ENCODE measurements around the gene PRDM11.

The PRDM11 gene

DNA sequence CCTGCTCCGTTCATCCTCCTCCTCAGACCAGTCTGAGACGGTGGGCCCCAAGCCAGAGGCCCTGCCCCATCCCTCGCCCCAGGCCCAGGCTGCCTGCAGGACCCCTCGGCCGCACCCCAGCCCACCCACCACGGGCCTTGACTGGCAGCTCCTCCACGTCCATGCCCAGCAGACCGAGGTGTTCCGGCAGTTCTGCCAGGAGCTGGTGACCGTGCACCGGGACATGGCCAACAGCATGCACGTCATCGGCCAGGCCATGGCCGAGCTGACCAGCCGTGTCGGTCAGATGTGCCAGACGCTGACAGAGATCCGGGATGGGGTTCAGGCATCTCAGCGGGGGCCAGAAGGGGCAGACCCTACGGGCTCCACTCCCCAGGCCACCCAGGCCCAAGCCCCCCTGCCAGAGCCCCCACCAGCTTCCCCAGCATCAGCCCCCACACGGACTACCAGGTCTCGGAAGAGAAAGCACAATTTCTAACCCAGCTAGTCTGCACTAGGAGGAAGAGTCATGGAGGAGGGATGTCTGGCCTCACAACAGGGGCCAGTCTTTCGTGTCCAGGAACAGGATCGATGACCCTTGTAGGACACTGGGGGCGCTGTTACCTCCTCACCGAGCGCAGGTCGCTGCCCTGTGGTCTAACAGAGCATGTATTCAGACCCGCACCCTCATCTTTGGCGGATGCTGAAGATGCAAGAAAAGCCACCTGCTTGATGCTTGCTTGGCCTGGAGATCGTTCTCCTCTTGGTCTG is 66.3 kb downstream of the PRDM11 start:
- DNase-seq, result no peak

DNA sequence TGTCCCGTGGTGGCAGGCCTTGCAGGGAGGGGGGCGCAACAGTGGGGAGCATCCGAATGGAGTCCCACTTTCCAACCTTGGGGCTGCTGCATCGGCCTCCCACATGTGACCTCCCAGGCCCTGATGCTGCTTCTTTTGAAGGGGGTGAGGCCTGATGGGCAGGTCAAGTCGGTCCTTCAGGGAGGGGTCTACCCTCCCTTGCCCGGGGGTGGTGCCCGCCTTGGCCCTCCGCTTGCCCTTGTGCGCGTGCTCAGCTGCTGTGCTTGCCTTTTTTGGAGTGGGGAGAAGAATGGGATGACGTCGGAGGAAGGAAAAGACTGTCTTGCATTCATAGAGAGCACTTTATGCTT is 66.9 kb downstream of the PRDM11 start:
- DNase-seq, result no peak

DNA sequence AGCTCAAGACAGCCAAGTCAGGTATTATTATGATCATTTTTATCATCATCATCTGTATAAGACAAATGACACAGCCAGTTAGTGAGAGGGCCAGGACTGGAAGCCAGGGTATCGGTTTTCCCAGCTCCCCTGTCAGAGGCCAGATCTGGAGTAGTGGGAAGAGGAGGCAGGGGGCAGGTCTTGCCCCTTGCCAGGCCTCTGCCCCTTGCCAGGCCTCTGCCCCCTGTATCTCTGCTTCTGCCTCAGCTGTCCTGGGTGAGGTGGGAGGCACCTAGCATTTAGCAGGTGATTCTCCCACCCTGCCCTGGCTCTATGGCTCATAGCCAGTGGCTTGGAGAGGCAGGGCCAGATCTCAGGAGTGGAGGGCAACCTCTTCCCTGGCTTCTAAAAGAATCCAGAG is 67.3 kb downstream of the PRDM11 start:
- DNase-seq, result no peak

DNA sequence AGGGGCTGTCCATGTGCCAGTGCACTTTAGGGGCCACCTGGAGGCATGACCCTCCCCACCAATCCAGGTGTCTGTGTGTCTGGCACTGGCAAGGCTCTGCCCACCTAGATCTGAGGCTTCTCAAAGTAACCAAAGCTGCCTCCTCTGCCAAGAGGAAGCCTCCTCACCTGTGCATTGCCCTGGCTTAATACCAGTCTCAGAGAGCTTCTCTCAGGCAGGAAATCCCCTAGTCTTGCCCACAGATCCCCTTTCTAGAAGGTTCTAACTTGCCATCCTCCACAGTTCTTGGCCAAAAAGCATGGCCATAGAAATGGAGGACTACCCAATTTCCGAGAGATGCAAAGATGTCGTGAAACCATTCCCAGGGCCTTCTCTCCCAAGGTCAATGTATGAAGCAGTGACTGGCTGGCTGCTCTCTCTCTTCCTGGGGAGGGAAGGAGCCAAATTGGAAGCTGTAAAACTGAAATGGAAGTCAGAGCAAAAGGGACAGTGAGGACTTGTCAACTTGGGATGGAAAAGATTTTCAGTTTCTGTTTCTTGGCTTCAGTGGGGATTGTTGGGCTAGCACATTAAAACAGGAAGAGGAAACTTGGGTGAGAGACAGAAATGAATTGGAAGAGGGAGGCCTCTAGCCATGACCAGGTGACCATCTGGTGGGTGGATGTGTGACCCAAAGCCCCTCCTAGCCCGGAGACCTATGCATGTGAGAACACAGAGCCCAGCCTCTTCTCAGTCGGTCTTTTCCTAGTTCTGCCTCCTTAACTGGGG is 68.8 kb downstream of the PRDM11 start:
- no peak for DNase-seq

DNA sequence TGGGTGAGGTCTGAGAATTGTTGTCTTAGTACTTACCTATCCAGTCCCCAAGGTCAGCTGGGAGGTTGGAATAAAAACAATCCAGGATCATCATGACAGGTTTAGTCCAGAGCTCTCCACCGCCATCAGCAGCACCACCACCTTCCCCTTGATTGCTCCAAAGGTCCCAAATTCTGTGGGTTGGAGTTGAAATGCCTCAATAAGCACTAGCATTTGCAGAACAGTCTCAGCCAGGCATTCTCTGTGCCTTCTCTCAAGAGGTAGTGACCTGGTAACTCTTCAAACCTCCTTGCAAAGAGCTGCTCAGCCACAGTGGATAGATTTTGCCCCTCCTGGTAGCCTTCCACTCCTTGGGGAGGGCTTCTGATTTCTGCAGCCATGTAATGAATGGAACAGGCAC is 69.6 kb downstream of the PRDM11 start:
- DNase-seq, result no peak

DNA sequence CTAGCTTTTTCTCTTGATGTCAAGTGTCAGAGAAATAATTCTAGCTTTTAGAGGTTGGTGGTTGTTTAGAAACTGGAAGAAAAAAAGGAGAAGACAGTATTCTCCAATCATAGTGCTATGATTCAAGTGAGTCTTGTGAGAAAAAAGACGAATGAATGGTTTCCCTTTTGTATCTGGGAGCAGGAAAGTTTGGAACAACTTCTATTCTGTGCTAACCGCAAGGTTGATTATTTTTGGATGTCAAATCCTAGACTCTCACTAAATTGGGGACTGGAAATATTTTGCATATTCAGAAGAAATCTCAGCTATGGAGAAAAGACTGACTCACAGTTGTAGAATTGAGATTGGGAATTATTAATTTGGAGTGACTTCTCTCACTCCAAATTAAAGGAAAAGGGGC is 70.5 kb downstream of the PRDM11 start:
- no peak for DNase-seq

DNA sequence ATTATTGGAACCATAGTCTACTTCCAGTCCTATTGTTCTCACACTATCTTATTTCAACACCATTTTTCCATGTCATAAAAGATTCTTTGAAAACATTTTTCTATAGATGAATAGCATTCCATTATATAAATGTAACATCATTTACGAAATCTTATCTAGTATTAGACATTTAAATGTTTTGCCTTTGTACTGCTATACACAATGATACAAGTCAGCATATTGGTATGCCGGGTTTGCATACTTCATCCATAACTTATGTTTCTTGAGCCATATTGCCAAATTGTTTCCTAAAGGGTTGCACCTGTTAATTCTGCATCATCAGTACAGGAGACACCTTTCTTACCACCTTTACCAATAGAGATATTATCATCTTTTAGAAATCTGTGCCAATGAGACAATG is 71.6 kb downstream of the PRDM11 start:
- DNase-seq, result no peak

DNA sequence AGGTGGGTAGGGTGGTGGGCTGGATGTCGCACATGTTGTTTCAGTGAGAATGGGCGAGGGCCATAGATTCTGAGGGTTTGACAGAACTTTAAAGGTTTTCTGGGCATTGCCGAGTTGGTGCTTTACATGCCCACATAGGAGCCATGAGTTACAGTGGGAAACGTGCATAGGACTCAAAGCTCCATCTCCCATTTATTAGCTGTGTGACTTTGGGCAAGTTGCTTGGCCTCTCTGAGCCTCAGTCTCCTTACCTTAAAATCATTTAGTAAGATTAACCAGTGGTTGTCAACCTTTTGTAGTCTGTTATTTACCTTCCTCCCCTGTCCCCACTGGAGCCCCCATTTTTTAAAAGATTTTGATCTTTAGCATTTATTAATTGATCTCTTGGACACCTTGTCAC is 72.3 kb downstream of the PRDM11 start:
- DNase-seq, result no peak

DNA sequence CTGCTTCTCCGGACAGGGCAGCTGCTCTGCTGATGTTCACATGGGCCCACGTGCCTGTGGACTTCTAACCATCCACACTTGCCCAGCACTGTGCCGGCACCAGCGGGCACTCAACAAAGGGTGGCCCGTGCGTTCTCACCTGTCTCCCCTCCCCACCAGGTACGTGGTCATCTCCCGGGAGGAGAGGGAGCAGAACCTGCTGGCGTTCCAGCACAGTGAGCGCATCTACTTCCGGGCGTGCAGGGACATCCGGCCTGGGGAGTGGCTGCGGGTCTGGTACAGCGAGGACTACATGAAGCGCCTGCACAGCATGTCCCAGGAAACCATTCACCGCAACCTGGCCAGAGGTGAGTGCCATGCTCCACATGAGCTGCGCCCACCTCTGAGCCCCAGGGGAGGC is 73.0 kb downstream of the PRDM11 start:
- DNase-seq, result no peak

DNA sequence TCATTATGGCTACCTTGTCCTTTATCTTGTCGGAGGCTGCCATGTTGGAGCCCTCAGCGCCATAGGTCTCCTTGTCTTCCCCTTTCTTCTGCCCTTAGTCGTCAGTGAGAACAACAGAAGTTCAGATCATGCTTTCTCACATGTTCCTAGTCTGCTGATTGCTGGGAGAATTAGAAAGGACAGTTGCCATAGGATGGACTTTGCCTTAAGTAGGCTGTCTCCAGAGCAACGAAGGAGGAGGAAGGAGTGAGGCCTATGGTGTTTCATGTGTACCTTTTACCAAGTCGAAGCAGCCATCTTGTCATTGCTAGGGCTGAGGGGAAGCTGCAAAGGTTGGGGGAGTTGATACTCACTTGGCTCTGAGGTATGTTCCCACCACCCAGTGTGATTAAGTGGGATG is 77.1 kb downstream of the PRDM11 start:
- DNase-seq, result no peak

DNA sequence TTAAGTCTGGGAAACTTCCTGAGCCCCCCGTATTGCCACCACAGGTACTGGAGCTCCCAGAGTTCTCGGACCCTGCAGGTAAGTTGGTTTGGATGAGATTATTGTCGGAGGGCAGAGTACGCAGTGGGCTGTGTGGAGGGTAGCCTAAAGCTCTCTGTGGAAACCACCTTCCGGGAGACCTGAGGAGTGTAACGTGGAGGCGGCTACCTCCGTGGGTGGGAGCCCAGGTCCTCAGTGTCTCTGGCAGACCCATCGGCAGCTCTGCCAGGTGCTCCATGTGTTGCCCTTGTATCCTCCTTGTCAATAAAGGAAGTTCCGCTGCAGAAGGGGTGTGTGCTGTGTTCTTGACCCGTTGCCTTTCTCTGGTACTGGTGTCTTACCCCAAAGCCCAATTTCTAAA is 78.3 kb downstream of the PRDM11 start:
- no peak for DNase-seq

DNA sequence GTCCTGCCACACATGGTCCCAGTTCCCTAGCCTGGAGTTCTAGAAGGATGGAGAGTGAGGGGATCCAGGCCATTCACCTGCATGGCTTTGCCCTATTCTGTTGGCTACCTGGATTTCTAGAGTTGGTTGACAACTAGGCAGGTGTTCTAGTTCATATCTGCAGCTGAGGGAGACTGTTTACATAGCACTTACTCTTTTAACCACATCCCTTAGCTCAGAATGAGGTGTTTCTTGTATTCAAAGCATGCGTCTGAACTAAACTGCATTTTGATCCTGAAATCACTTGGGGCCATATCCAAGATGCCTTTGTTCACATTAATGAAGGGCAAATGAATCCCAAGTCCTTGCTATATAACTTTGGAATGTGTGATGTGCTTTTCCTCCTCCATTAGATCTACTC is 78.8 kb downstream of the PRDM11 start:
- DNase-seq, result no peak

DNA sequence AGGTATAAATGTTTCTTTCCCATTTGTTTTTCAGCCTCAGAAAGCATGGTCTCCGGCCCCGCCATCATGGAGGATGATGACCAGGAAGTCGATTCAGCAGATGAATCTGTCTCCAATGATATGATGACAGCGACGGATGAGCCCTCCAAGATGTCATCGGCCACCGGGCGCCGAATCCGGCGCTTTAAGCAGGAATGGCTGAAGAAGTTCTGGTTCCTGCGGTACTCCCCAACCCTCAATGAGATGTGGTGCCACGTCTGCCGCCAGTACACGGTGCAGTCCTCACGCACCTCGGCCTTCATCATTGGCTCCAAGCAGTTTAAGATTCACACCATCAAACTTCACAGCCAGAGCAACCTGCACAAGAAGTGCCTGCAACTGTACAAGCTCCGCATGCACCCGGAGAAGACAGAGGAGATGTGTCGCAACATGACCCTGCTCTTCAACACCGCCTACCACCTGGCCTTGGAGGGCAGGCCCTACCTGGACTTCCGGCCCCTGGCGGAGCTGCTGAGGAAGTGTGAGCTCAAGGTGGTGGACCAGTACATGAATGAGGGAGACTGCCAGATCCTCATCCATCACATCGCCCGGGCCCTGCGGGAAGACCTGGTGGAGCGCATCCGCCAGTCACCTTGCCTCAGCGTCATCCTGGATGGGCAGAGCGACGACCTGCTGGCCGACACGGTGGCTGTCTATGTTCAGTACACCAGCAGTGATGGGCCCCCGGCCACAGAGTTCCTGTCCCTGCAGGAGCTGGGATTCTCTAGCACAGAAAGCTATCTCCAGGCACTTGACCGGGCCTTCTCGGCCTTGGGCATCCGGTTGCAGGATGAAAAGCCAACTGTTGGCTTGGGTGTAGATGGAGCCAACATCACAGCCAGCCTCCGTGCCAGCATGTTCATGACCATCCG is 79.8 kb downstream of the PRDM11 start:
- no peak for DNase-seq

DNA sequence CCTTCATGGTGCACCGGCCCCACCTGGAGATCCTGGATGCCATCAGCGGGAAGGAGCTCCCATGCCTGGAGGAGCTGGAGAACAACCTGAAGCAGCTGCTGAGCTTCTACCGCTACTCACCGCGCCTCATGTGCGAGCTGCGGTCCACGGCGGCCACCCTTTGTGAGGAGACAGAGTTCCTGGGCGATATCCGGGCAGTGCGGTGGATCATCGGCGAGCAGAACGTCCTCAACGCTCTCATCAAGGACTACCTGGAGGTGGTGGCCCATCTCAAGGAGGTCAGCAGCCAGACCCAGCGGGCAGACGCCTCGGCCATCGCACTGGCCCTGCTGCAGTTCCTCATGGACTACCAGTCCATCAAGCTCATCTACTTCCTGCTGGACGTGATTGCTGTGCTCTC is 80.5 kb downstream of the PRDM11 start:
- no peak for DNase-seq

DNA sequence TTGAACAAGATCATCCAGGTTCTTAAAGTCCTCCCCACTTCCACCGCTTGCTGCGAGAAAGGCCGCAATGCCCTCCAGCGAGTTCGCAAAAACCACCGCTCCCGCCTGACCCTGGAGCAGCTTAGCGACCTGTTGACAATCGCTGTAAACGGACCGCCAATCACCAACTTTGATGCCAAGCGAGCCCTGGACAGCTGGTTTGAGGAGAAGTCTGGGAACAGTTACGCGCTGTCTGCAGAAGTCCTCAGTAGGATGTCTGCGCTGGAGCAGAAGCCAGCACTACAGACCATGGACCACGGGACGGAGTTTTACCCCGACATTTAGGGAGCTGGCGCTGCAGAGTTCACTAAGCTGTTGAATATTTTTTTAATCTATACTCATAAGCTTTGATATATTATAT is 81.4 kb downstream of the PRDM11 start:
- no peak for DNase-seq

DNA sequence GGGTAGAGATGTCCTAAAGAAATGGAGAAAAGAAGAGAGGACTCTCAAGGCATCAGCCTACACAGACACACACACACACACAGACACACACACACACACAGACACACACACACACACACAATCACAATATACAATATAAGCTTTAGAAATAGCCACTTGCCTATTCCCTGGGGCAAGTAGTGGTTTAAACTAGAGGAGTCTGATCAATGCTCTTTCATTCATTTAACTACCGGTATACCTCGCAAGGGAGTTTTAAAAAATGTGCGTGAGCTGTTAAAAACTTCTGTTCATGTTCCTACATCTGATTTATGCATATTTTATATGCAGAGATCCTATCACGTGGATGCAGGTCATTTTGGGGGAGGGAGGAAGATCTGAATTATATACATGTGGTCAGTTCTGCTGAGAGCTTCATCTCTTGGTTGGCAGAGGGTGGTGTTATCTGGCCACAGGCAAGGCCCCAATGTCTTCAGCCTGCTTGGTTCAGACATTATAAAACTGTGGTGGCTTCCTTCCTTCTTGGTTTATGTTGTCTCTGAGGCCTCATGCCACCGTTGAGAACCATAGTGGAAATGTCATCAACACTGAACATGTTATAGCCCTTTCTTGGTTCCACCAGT is 83.1 kb downstream of the PRDM11 start:
- no peak for DNase-seq

DNA sequence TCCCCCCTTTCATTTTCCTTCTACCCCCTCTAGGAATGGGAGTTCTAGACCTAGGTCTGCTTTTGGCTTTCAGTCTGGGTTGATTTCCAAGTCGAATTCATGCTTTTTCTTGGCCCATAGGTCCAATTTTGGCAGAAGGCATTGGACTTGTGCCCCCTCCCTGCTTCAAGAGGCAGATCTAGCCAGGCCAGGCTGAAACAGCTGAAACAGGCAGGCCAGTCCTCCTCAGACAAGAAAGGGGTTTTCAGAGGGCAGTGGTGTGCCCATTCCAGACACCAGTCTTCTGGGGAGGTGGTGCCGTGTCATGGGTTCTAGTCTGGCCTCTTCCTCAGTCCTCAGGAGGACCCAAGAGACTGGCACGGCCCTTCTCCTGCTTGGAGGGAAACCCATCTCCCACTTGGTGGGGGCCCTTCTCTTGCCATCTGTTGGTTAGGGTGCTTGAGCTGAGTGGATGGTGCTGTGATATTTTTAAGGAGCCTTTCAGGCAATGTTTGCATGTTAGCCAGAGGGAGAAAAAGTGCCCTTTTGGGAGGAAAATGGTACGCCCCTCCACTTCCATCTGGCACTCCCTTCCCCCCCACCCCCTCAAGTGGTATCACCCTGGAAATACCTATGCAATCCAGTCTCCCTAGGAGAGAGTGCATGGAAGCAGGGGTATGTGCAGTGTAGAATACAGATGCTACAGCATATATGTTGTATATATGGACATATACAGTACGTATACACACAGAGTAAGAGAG is 86.1 kb downstream of the PRDM11 start:
- peak; percentile 23 to 80 for DNase-seq

DNA sequence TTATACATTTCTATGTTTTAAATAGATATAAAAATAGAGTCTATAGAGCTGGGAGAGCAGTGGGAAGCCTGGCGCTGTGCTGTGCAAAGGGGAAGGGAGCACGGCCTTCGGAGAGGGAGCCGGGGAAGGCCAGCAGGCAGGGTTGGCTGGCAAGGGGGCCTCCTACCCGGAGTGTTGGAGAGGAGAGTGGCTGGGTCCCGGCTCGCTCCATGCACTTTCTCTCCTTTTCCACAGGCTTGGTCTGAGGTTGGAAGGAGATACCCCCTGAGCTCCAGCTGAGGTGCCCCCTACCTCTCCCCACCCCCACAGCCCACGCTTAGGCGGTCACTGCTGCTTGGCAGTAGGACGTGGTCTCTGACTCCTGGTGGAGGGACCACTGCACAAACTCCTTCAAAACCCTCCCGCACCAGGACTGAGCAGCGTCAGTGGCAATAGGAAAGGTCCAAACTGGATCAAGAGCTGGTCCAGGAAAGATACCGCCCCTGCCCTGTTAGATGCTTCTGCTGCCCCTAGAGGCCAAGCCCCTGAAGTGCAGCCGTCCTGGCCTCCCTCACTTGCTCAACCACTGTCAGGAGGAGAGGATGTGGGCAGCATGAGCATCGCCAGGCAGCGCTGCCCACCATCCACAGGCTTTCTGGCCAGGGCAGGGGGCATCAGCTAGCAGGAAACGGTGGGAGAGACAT is 86.8 kb downstream of the PRDM11 start:
- peak; percentile 15 to 63 for DNase-seq

DNA sequence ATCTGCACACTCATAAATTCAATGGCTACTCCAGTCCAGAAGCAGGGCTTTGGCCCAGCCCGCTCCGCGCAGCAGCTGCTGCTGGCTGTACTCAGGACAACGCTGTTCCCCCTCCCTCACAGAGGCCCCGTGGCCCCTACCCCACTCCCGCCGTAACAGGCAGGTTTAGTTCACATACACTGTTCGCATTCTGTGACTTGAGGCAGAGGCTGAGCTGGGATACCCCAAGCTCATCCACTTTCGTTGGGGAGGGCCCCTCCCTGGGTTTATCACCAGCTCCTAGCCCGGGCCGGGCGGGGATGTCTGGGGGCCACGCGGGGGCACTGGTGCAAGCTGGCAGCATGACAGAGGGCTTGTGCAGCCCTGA is 87.3 kb downstream of the PRDM11 start:
- DNase-seq, result no peak

DNA sequence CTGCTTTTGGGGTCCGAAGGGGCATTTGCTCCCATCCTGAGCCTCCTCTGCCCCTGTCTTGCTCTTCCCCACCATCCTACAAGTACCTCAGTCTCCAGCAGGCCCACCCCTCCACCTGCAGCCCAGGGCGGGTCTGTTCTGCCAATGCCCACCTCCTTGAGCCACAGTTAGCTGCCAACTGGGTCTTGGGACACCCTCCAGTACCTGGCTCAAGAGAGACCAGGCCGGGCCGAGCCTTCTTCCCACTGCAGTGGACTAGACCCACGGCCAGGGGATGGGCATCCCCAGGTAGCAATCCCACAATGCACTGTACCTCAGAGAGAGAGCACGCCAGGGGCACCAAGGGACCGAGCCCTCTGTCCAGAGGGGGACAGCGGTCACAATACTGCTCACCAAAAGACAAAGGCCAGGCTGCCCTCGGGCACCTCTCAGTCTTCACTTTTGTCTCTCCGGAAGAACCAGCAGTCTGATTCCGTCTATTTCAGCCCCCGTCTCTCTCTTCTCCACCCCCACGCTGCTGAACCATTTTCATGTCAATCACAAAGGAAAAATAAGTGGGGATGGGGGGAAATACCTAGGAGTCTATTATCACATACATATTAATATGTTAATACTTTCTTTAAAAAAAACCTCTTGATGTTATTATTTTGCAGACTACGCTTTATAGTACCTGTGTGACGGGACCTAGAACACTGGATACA is 88.0 kb downstream of the PRDM11 start:
- DNase-seq, result no peak

DNA sequence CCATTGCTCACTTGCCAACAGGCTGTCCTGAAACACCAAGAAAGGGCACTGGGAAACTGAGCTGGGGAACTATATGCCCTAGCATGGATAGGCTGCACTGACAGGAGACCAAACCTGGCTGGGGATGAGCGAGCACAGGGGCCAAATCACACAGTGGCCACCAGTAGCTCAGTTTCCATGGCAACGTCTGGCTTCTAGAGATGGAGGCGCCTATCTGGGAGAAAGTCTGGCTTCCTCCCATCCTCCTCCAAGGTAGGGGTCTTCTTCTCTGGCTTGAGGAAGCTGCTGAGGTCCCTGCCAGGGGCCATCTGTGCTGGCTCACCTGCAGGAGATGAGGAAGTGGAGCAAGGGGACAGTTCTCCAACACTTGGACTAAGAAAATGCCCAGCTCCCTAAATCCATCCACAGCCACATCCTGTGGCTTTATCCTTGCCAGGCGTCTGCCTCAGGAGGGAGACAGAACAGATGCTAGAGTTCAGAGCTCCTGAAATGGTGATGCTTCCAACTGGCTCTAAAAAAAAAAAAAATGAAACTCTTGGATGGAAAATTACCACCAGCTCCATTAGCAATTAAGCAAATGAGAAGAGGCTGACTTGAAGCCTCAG is 91.4 kb downstream of the PRDM11 start:
- peak; percentile 48 to 76 for DNase-seq
